Fibroblast of villous mesenchyme (primary cell): ENCODE results near the gene SSC5D. TPM values are rescaled to one million over a fixed set of nuclear protein-coding genes. Genes with fewer than 3 reads are reported as not detected.

Source experiments
- DNase-seq: peaks from one replicate; pipeline ENCODE4 v3.0.0-alpha.2; 2010; ENCODE audit warnings: low read depth
- H3K4me3 ChIP-seq: 2 replicates; pipeline ENCODE4 v1.5.1; 2011; ENCODE audit warnings: low read depth, mild to moderate bottlenecking, low read length
- CTCF ChIP-seq: IDR thresholded peaks from 2 replicates; pipeline ENCODE4 v1.5.1; 2012; ENCODE audit warnings: low read depth, mild to moderate bottlenecking, low read length; ENCODE audit not compliant: insufficient read depth
- total RNA-seq: library from RNA; depleted of rRNA; stranded (reverse); fragments of >200 nt; gene quantifications from 2 replicates; pipeline ENCODE4 v1.2.3, GENCODE V29; 2012

The SSC5D gene
- total RNA-seq, 1 donor, result 21.2 TPM

- no peak for TF ChIP-seq CTCF
- no peak overlapping the region for H3K4me3 ChIP-seq
- no peak for DNase-seq
These were observed 14.1 kb downstream of the SSC5D start for GRCh38 chr19:55502197-55502952.

GRCh38 chr19:55503157-55503501, 14.9 kb downstream of the SSC5D start:
- no peak for TF ChIP-seq CTCF
- DNase-seq, result no peak
- no peak overlapping the region for H3K4me3 ChIP-seq

GRCh38 chr19:55503502-55504251, 15.4 kb downstream of the SSC5D start:
- DNase-seq, result peak; percentile 90
- TF ChIP-seq CTCF, result peak; percentile 96

GRCh38 chr19:55504252-55504603, 16.0 kb downstream of the SSC5D start:
- no peak for DNase-seq
- H3K4me3 ChIP-seq, result no peak overlapping the region
- TF ChIP-seq CTCF, result no peak

More at GRCh38 chr19:55503502-55504251, 15.4 kb downstream of the SSC5D start:
- H3K4me3 ChIP-seq, result peak overlapping the region; percentile 62

- TF ChIP-seq CTCF, result no peak
- no peak for DNase-seq
- no peak overlapping the region for H3K4me3 ChIP-seq
These were observed 16.7 kb downstream of the SSC5D start for GRCh38 chr19:55504981-55505380.

- no peak overlapping the region for H3K4me3 ChIP-seq
- TF ChIP-seq CTCF, result no peak
- DNase-seq, result no peak
These were observed 19.9 kb downstream of the SSC5D start for GRCh38 chr19:55508120-55508519.
